Activated CD4-positive, alpha-beta T cell treated with anti-CD3 and anti-CD28 coated beads, Interleukin-10, Interleukin-2, amounts not matched to agents 100 ng/mL and 50 ng/mL, durations not matched to agents 16 hours and 8 hours (primary cell): ENCODE data around the gene SSH2.
"Not testable (repeated sequence)": the region's sequence is repeated elsewhere in the genome, so short reads cannot be mapped to it uniquely, and the experiment has no call there.

Experiments used
- DNase-seq: peaks from one replicate; pipeline ENCODE4 v3.0.0-alpha.2; 2020

SSH2 gene

GRCh38 chr17:29653995-29654714 is 275.9 kb downstream of the SSH2 start:
- DNase-seq: no peak

- DNase-seq: no peak
Measured at GRCh38 chr17:29652976-29653375, 277.1 kb downstream of the SSH2 start.

- DNase-seq: not testable (repeated sequence)
Measured at GRCh38 chr17:29651913-29652312, 278.1 kb downstream of the SSH2 start.

- DNase-seq: no peak
Measured at GRCh38 chr17:29650396-29650795, 279.6 kb downstream of the SSH2 start.

GRCh38 chr17:29649359-29649758 is 280.7 kb downstream of the SSH2 start:
- DNase-seq: no peak

- DNase-seq: no peak
Measured at GRCh38 chr17:29648005-29648404, 282.0 kb downstream of the SSH2 start.

- DNase-seq: no peak
Measured at GRCh38 chr17:29645515-29646051, 284.4 kb downstream of the SSH2 start.

GRCh38 chr17:29643817-29644160 is 286.2 kb downstream of the SSH2 start:
- DNase-seq: no peak

- DNase-seq: no peak
Measured at GRCh38 chr17:29642171-29642611, 287.8 kb downstream of the SSH2 start.

GRCh38 chr17:29640981-29641642 is 288.9 kb downstream of the SSH2 start:
- DNase-seq: no peak

- DNase-seq: no peak
Measured at GRCh38 chr17:29640413-29640812, 289.6 kb downstream of the SSH2 start.

GRCh38 chr17:29633886-29634285 is 296.1 kb downstream of the SSH2 start:
- DNase-seq: no peak

GRCh38 chr17:29630630-29631193 is 299.3 kb downstream of the SSH2 start:
- DNase-seq: no peak

GRCh38 chr17:29629839-29630238 is 300.2 kb downstream of the SSH2 start:
- DNase-seq: no peak

- no peak for DNase-seq
Measured at GRCh38 chr17:29628644-29629043, 301.4 kb downstream of the SSH2 start.

GRCh38 chr17:29627951-29628350 is 302.1 kb downstream of the SSH2 start:
- DNase-seq: no peak

- no peak for DNase-seq
Measured at GRCh38 chr17:29625037-29625750, 304.8 kb downstream of the SSH2 start.

- peak; percentile 71 for DNase-seq
Measured at GRCh38 chr17:29624586-29624985, 305.4 kb downstream of the SSH2 start.

GRCh38 chr17:29623283-29623647 is 306.8 kb downstream of the SSH2 start:
- DNase-seq: no peak

- DNase-seq: peak; percentile 78
Measured at GRCh38 chr17:29622337-29623282, 307.4 kb downstream of the SSH2 start, which contains the start of gene CORO6. Gene CORO6 (minus strand): TSS chr17:29622912. CDS start chr17:29621421, 1,491 bp downstream.

GRCh38 chr17:29621751-29622194 is 308.3 kb downstream of the SSH2 start:
- no peak for DNase-seq
